HUES48 (cell line): Measurements from ENCODE around the gene MUC13.
"Not testable (repeated sequence)": the region's sequence is repeated elsewhere in the genome, so short reads cannot be mapped to it uniquely, and the experiment has no call there.

ENCODE experiments used
- H3K27ac ChIP-seq: one replicate; pipeline ENCODE4 v1.7.0; 2013; ENCODE audit warnings: low read depth, low read length, inconsistent platforms
- H3K27me3 ChIP-seq: 2 replicates; pipeline ENCODE4 v1.6.1; 2013; ENCODE audit warnings: mild to moderate bottlenecking, low read length; ENCODE audit not compliant: control insufficient read depth, insufficient read depth
- H3K36me3 ChIP-seq: 2 replicates; pipeline ENCODE4 v1.6.1; 2013; ENCODE audit warnings: low read length; ENCODE audit not compliant: control insufficient read depth, insufficient read depth
- H3K4me1 ChIP-seq: 2 replicates; pipeline ENCODE4 v1.6.1; 2013; ENCODE audit warnings: mild to moderate bottlenecking, low read length; ENCODE audit not compliant: control insufficient read depth, insufficient read depth
- H3K4me3 ChIP-seq: 2 replicates; pipeline ENCODE4 v1.5.1; 2013; ENCODE audit warnings: mild to moderate bottlenecking, low read depth, low read length
- H3K9ac ChIP-seq: 2 replicates; pipeline ENCODE4 v1.6.1; 2013; ENCODE audit warnings: mild to moderate bottlenecking, low read depth, low read length, moderate library complexity
- H3K9me3 ChIP-seq: 2 replicates; pipeline ENCODE4 v1.6.1; 2013; ENCODE audit warnings: low read length; ENCODE audit not compliant: control insufficient read depth, insufficient read depth

The MUC13 gene

GRCh38 chr3:124966521-124967445 lies 32.2 kb upstream of the MUC13 start:
- no peak overlapping the region for H3K4me3 ChIP-seq
- no peaks in the 10 kb centered on the region for H3K27me3 ChIP-seq
- peaks cover 18% of the 10 kb centered on the region for H3K36me3 ChIP-seq
- no peak overlapping the region for H3K9ac ChIP-seq
- H3K9me3 ChIP-seq = no peaks in the 10 kb centered on the region
- H3K4me1 ChIP-seq = no peaks in the 10 kb centered on the region
- no peak overlapping the region for H3K27ac ChIP-seq

GRCh38 chr3:124965413-124965812 lies 30.9 kb upstream of the MUC13 start:
- Histone ChIP-seq H3K27me3 (no peaks in the 10 kb centered on the region), H3K4me1 (no peaks in the 10 kb centered on the region), H3K9ac (no peak overlapping the region), H3K27ac (no peak overlapping the region), H3K9me3 (no peaks in the 10 kb centered on the region), H3K36me3 (peaks cover 14% of the 10 kb centered on the region), H3K4me3 (no peak overlapping the region)

GRCh38 chr3:124964387-124964786 lies 29.8 kb upstream of the MUC13 start:
- no peaks in the 10 kb centered on the region for H3K4me1 ChIP-seq
- no peaks in the 10 kb centered on the region for H3K9me3 ChIP-seq
- H3K27me3 ChIP-seq = no peaks in the 10 kb centered on the region
- H3K9ac ChIP-seq = no peak overlapping the region
- H3K27ac ChIP-seq = no peak overlapping the region
- peaks cover 4% of the 10 kb centered on the region; the same call in 1 of the 2 replicates for H3K36me3 ChIP-seq
- no peak overlapping the region for H3K4me3 ChIP-seq

GRCh38 chr3:124963755-124964154 lies 29.2 kb upstream of the MUC13 start:
- H3K9me3 ChIP-seq = no peaks in the 10 kb centered on the region
- no peaks in the 10 kb centered on the region for H3K27me3 ChIP-seq
- H3K9ac ChIP-seq = no peak overlapping the region
- H3K27ac ChIP-seq = no peak overlapping the region
- H3K4me1 ChIP-seq = no peaks in the 10 kb centered on the region
- H3K4me3 ChIP-seq = no peak overlapping the region
- H3K36me3 ChIP-seq = no peaks in the 10 kb centered on the region

- H3K27me3 ChIP-seq = no peaks in the 10 kb centered on the region
- no peaks in the 10 kb centered on the region for H3K9me3 ChIP-seq
- no peak overlapping the region for H3K27ac ChIP-seq
- H3K4me3 ChIP-seq = no peak overlapping the region
- no peak overlapping the region for H3K9ac ChIP-seq
- H3K36me3 ChIP-seq = no peaks in the 10 kb centered on the region
- H3K4me1 ChIP-seq = no peaks in the 10 kb centered on the region
Measured at GRCh38 chr3:124962403-124962940, 27.9 kb upstream of the MUC13 start.

GRCh38 chr3:124960698-124961097 lies 26.1 kb upstream of the MUC13 start:
- H3K4me1 ChIP-seq = no peaks in the 10 kb centered on the region
- no peak overlapping the region for H3K4me3 ChIP-seq
- H3K27ac ChIP-seq = no peak overlapping the region
- H3K27me3 ChIP-seq = no peaks in the 10 kb centered on the region
- H3K9ac ChIP-seq = no peak overlapping the region
- H3K36me3 ChIP-seq = no peaks in the 10 kb centered on the region
- no peaks in the 10 kb centered on the region for H3K9me3 ChIP-seq

GRCh38 chr3:124960105-124960504 lies 25.6 kb upstream of the MUC13 start:
- H3K36me3 ChIP-seq = no peaks in the 10 kb centered on the region
- no peak overlapping the region for H3K4me3 ChIP-seq
- no peaks in the 10 kb centered on the region for H3K9me3 ChIP-seq

GRCh38 chr3:124957951-124958350 lies 23.4 kb upstream of the MUC13 start:
- H3K27ac ChIP-seq, H3K27me3 ChIP-seq, H3K36me3 ChIP-seq, H3K4me1 ChIP-seq, H3K9me3 ChIP-seq, H3K9ac ChIP-seq, H3K4me3 ChIP-seq: not testable (repeated sequence)

More at GRCh38 chr3:124960105-124960504, 25.6 kb upstream of the MUC13 start:
- Histone ChIP-seq H3K27me3 (no peaks in the 10 kb centered on the region), H3K27ac (no peak overlapping the region), H3K4me1 (no peaks in the 10 kb centered on the region), H3K9ac (no peak overlapping the region)

GRCh38 chr3:124952282-124952855 lies 17.8 kb upstream of the MUC13 start:
- Histone ChIP-seq H3K9ac (no peak overlapping the region), H3K27me3 (no peaks in the 10 kb centered on the region), H3K27ac (no peak overlapping the region), H3K4me3 (no peak overlapping the region), H3K4me1 (peaks cover 6% of the 10 kb centered on the region), H3K36me3 (no peaks in the 10 kb centered on the region), H3K9me3 (no peaks in the 10 kb centered on the region)

GRCh38 chr3:124951511-124952281 lies 17.1 kb upstream of the MUC13 start:
- no peak overlapping the region for H3K9ac ChIP-seq
- no peaks in the 10 kb centered on the region for H3K27me3 ChIP-seq
- no peak overlapping the region for H3K4me3 ChIP-seq
- H3K36me3 ChIP-seq = no peaks in the 10 kb centered on the region
- H3K9me3 ChIP-seq = no peaks in the 10 kb centered on the region
- no peak overlapping the region for H3K27ac ChIP-seq
- peaks cover 6% of the 10 kb centered on the region for H3K4me1 ChIP-seq
